ENCODE data around the gene ESM1. TPM values are rescaled to one million over a fixed set of nuclear protein-coding genes. Genes with fewer than 3 reads are reported as not detected.
A peak's percentile ranks its signal among the peaks of the same experiment; 100 is the strongest.

ESM1 gene, protein sequence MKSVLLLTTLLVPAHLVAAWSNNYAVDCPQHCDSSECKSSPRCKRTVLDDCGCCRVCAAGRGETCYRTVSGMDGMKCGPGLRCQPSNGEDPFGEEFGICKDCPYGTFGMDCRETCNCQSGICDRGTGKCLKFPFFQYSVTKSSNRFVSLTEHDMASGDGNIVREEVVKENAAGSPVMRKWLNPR
- polyA plus RNA-seq (2013, experiment 1 of 2): 0.11 TPM
- 0.08 TPM for polyA plus RNA-seq (2013, experiment 2 of 2)

DNA sequence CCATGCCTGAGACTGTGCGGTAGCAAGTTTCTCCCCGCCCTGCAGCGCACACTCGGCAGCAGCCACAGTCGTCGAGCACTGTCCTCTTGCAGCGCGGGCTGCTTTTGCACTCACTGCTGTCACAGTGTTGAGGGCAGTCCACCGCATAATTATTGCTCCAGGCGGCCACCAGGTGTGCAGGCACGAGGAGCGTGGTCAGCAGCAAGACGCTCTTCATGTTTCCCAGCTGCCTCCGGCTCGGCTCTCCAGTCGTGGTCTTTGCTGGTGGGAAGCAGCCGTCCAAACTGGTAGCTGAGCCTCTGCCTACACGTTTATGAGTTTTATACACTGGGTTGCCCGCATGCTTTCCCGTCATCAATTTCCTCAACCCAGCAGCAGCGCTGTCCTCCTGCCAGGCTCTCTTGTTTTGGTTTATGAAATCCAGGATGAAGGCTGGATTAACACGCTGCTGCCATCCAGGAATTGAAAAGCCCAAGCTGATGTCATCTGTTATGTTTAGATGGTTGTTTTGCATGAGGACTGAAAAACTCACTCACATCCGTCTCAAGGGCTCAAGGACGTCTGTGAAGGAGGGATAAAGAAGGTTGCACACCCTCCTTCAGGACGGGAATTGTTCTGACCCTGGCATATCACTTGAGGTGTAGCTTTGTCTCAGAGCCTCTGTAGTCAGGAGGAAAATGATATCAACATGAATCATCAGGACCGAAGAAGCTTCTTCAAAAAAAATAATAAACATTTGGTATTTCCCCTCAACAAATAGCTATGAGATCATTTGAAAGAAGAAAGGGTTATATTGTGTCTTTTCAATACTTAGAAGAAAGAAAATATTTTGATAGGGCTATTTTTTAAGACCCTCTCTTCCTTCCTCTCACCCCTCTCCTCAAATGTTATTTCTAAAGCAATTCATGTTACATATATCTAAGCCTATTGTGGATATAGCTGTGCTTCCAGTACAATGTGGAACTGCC, at the start of gene ESM1:
ESM1 (minus strand) TSS at position 293 of the 968 bp plus-strand sequence; CDS start at position 217, 76 bp downstream.
- Histone ChIP-seq H4K91ac (ENCODE audit: low read length) (no peak within 1 kb of the TSS), H3K18ac (ENCODE audit: low read depth in 1 of 2, low read length in 2 of 2) (peak within 1 kb of the TSS in 1 of 2 experiments; percentile 28), H2AK5ac (ENCODE audit: low read length, severe bottlenecking) (no peak within 1 kb of the TSS), H2BK120ac (ENCODE audit: low read depth, low read length) (no peak within 1 kb of the TSS), H3K9ac (ENCODE audit: low read length) (peak within 1 kb of the TSS; percentile 56), H3K4me3 (ENCODE audit: insufficient read depth in 1 of 2, low read depth in 1 of 2, low read length in 2 of 2) (peak within 1 kb of the TSS; percentile 4 to 72), H3K23ac (ENCODE audit: low read length in 2 of 2) (peak within 1 kb of the TSS in 1 of 2 experiments; percentile 27), H2AFZ (ENCODE audit: low read depth, low read length) (no peak within 1 kb of the TSS), H2BK5ac (ENCODE audit: low read depth, low read length, poor library complexity, severe bottlenecking) (no peak within 1 kb of the TSS), H4K8ac (ENCODE audit: low read length) (no peak within 1 kb of the TSS), H3K4ac (ENCODE audit: low read depth in 1 of 2, low read length in 2 of 2) (peak within 1 kb of the TSS in 1 of 2 experiments; percentile 15), H3K4me2 (ENCODE audit: low read length, poor library complexity, severe bottlenecking) (no peak within 1 kb of the TSS), H3K36me3 (ENCODE audit: control insufficient read depth in 1 of 2, insufficient read depth in 2 of 2, low read depth in 1 of 2, low read length in 2 of 2) (no peaks in the 10 kb centered on the region), H3K14ac (ENCODE audit: low read length in 2 of 2) (peak within 1 kb of the TSS in 1 of 2 experiments; percentile 58), H3K9me3 (ENCODE audit: control insufficient read depth, low read length) (no peaks in the 10 kb centered on the region), H3K4me1 (ENCODE audit: control insufficient read depth, insufficient read depth, low read depth, low read length) (peaks cover 3% of the 10 kb centered on the region), H3K27ac (ENCODE audit: low read length, poor library complexity, severe bottlenecking) (no peak within 1 kb of the TSS), H2BK12ac (ENCODE audit: low read length in 2 of 2) (peak within 1 kb of the TSS in 1 of 2 experiments; percentile 21), H3K27me3 (ENCODE audit: control insufficient read depth in 1 of 2, insufficient read depth in 1 of 2, low read length in 2 of 2) (peaks cover 0 to 26% of the 10 kb centered on the region in 2 experiments), H2BK15ac (ENCODE audit: low read depth, poor library complexity, severe bottlenecking) (no peak within 1 kb of the TSS), H3K79me1 (replicated peaks; ENCODE audit: low read length, poor library complexity, severe bottlenecking) (no peaks in the 10 kb centered on the region)
- DNase-seq: peak; percentile 66
- WGBS: 64% methylated on average over 24 of the region's 26 CpGs

DNA sequence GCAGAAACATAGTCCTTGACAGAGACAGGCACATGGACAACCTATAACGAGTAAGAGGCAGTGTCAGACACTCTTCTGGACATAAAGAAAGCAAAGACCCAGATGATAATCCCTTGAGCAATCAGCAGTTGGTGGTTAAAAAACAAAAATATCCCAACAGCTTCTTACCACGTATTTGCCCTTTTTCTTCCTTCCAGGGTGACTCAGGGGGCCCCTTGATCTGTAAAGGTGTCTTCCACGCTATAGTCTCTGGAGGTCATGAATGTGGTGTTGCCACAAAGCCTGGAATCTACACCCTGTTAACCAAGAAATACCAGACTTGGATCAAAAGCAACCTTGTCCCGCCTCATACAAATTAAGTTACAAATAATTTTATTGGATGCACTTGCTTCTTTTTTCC, 48.2 kb upstream of the ESM1 start:
- Histone ChIP-seq H2AK5ac (ENCODE audit: low read length, severe bottlenecking) (no peak overlapping the region), H2BK120ac (ENCODE audit: low read depth, low read length) (no peak overlapping the region), H2AFZ (ENCODE audit: low read depth, low read length) (no peak overlapping the region), H2BK5ac (ENCODE audit: low read depth, low read length, poor library complexity, severe bottlenecking) (no peak overlapping the region), H3K79me1 (replicated peaks; ENCODE audit: low read length, poor library complexity, severe bottlenecking) (no peaks in the 10 kb centered on the region), H3K27me3 (ENCODE audit: control insufficient read depth in 1 of 2, insufficient read depth in 1 of 2, low read length in 2 of 2) (no peaks in the 10 kb centered on the region), H3K4me1 (ENCODE audit: control insufficient read depth, insufficient read depth, low read depth, low read length) (no peaks in the 10 kb centered on the region), H3K27ac (ENCODE audit: low read length, poor library complexity, severe bottlenecking) (no peak overlapping the region), H4K91ac (ENCODE audit: low read length) (no peak overlapping the region), H3K4me3 (ENCODE audit: insufficient read depth in 1 of 2, low read depth in 1 of 2, low read length in 2 of 2) (no peak overlapping the region), H2BK15ac (ENCODE audit: low read depth, poor library complexity, severe bottlenecking) (no peak overlapping the region), H3K23ac (ENCODE audit: low read length in 2 of 2) (no peak overlapping the region), H3K4ac (ENCODE audit: low read depth in 1 of 2, low read length in 2 of 2) (no peak overlapping the region), H3K4me2 (ENCODE audit: low read length, poor library complexity, severe bottlenecking) (no peak overlapping the region), H3K9me3 (ENCODE audit: control insufficient read depth, low read length) (no peaks in the 10 kb centered on the region), H2BK12ac (ENCODE audit: low read length in 2 of 2) (no peak overlapping the region), H3K18ac (ENCODE audit: low read depth in 1 of 2, low read length in 2 of 2) (peak overlapping the region in 1 of 2 experiments; percentile 49), H3K9ac (ENCODE audit: low read length) (no peak overlapping the region), H3K14ac (ENCODE audit: low read length in 2 of 2) (no peak overlapping the region), H4K8ac (ENCODE audit: low read length) (no peak overlapping the region), H3K36me3 (ENCODE audit: control insufficient read depth in 1 of 2, insufficient read depth in 2 of 2, low read depth in 1 of 2, low read length in 2 of 2) (no peaks in the 10 kb centered on the region)
- DNase-seq: no peak
- 55% methylated on average over 3 of the region's 4 CpGs for WGBS

DNA sequence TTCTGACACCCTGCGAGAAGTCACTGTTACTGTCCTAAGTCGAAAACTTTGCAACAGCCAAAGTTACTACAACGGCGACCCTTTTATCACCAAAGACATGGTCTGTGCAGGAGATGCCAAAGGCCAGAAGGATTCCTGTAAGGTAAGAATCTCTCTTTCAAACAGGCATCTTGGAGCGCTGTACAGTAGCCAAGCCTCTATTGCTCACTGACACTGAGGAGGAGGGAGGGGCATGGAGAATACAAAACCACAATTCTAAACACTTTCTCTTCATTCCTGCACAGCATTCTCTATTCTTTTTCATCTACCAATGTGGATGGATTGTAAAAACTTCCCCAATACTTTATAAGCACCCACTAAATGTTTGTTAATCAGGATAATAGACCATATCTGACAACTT, 46.1 kb upstream of the ESM1 start:
- Histone ChIP-seq H3K23ac (ENCODE audit: low read length in 2 of 2) (no peak overlapping the region), H2BK15ac (ENCODE audit: low read depth, poor library complexity, severe bottlenecking) (no peak overlapping the region), H4K8ac (ENCODE audit: low read length) (peak overlapping the region; percentile 30), H2AFZ (ENCODE audit: low read depth, low read length) (no peak overlapping the region), H3K9ac (ENCODE audit: low read length) (no peak overlapping the region), H3K4me2 (ENCODE audit: low read length, poor library complexity, severe bottlenecking) (no peak overlapping the region), H3K27me3 (ENCODE audit: control insufficient read depth in 1 of 2, insufficient read depth in 1 of 2, low read length in 2 of 2) (peaks cover 0 to 5% of the 10 kb centered on the region in 2 experiments), H3K4ac (ENCODE audit: low read depth in 1 of 2, low read length in 2 of 2) (no peak overlapping the region), H3K4me1 (ENCODE audit: control insufficient read depth, insufficient read depth, low read depth, low read length) (no peaks in the 10 kb centered on the region), H2BK5ac (ENCODE audit: low read depth, low read length, poor library complexity, severe bottlenecking) (no peak overlapping the region), H2BK120ac (ENCODE audit: low read depth, low read length) (no peak overlapping the region), H3K18ac (ENCODE audit: low read depth in 1 of 2, low read length in 2 of 2) (peak overlapping the region in 1 of 2 experiments; percentile 6), H3K27ac (ENCODE audit: low read length, poor library complexity, severe bottlenecking) (no peak overlapping the region), H2BK12ac (ENCODE audit: low read length in 2 of 2) (peak overlapping the region in 1 of 2 experiments; percentile 32), H3K14ac (ENCODE audit: low read length in 2 of 2) (no peak overlapping the region), H3K4me3 (ENCODE audit: insufficient read depth in 1 of 2, low read depth in 1 of 2, low read length in 2 of 2) (no peak overlapping the region), H3K79me1 (replicated peaks; ENCODE audit: low read length, poor library complexity, severe bottlenecking) (no peaks in the 10 kb centered on the region), H2AK5ac (ENCODE audit: low read length, severe bottlenecking) (no peak overlapping the region), H3K9me3 (ENCODE audit: control insufficient read depth, low read length) (no peaks in the 10 kb centered on the region), H3K36me3 (ENCODE audit: control insufficient read depth in 1 of 2, insufficient read depth in 2 of 2, low read depth in 1 of 2, low read length in 2 of 2) (no peaks in the 10 kb centered on the region), H4K91ac (ENCODE audit: low read length) (no peak overlapping the region)
- no peak for DNase-seq
- WGBS: 96% methylated on average over 4 of the region's 5 CpGs
